Measurements from ENCODE around the gene USP25.

Gene USP25

DNA sequence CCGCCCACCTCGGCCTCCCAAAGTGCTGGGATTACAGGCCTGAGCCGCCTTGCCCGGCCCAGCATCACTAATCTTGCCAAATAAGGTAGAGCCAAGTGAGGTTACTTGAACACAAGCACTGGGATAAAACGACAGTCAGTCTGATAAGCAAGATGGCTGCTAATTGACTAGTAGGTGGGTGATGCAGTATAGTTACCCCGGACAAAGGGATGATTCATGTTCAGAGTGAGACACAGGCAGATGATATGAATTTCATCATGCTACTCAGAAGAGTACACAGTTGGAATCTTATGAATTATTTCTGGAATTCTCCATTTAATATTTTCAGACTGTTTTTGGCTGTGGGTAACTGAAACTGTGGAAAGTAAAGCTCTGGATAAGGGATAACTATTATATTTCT lies 178.4 kb downstream of the USP25 start:
- TF ChIP-seq, protein P1, sequence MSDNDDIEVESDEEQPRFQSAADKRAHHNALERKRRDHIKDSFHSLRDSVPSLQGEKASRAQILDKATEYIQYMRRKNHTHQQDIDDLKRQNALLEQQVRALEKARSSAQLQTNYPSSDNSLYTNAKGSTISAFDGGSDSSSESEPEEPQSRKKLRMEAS (IDR thresholded peaks at IDR 0.05): no peak
- TF ChIP-seq, protein P2, sequence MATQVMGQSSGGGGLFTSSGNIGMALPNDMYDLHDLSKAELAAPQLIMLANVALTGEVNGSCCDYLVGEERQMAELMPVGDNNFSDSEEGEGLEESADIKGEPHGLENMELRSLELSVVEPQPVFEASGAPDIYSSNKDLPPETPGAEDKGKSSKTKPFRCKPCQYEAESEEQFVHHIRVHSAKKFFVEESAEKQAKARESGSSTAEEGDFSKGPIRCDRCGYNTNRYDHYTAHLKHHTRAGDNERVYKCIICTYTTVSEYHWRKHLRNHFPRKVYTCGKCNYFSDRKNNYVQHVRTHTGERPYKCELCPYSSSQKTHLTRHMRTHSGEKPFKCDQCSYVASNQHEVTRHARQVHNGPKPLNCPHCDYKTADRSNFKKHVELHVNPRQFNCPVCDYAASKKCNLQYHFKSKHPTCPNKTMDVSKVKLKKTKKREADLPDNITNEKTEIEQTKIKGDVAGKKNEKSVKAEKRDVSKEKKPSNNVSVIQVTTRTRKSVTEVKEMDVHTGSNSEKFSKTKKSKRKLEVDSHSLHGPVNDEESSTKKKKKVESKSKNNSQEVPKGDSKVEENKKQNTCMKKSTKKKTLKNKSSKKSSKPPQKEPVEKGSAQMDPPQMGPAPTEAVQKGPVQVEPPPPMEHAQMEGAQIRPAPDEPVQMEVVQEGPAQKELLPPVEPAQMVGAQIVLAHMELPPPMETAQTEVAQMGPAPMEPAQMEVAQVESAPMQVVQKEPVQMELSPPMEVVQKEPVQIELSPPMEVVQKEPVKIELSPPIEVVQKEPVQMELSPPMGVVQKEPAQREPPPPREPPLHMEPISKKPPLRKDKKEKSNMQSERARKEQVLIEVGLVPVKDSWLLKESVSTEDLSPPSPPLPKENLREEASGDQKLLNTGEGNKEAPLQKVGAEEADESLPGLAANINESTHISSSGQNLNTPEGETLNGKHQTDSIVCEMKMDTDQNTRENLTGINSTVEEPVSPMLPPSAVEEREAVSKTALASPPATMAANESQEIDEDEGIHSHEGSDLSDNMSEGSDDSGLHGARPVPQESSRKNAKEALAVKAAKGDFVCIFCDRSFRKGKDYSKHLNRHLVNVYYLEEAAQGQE (IDR thresholded peaks at IDR 0.05; ENCODE audit: low read depth): no peak
- no peak for TF ChIP-seq RAD21 (IDR thresholded peaks at IDR 0.05; ENCODE audit: low read depth)
- no peak for TF ChIP-seq CEBPB (IDR thresholded peaks at IDR 0.05)
- TF ChIP-seq NFIC (IDR thresholded peaks at IDR 0.05): no peak
- no peak for TF ChIP-seq USF1 (IDR thresholded peaks at IDR 0.05)
- no peak for TF ChIP-seq YY1 (IDR thresholded peaks at IDR 0.05; ENCODE audit: low read depth)
- TF ChIP-seq FOXM1 (IDR thresholded peaks at IDR 0.05; ENCODE audit: borderline replicate concordance, low read depth): no peak
- TF ChIP-seq TAF1 (IDR thresholded peaks at IDR 0.05; ENCODE audit: low read depth): no peak
- no peak for TF ChIP-seq TEAD4 (IDR thresholded peaks at IDR 0.05)
- no peak for TF ChIP-seq EGR1 (IDR thresholded peaks at IDR 0.05)
- TF ChIP-seq TCF12 (IDR thresholded peaks at IDR 0.05; ENCODE audit: low read depth): no peak
- TF ChIP-seq ZBTB7A (IDR thresholded peaks at IDR 0.05; ENCODE audit: low read depth): no peak
- TF ChIP-seq CREB1 (IDR thresholded peaks at IDR 0.05; ENCODE audit: low read depth): no peak
- TF ChIP-seq EP300 (IDR thresholded peaks at IDR 0.05; ENCODE audit: borderline replicate concordance): no peak

DNA sequence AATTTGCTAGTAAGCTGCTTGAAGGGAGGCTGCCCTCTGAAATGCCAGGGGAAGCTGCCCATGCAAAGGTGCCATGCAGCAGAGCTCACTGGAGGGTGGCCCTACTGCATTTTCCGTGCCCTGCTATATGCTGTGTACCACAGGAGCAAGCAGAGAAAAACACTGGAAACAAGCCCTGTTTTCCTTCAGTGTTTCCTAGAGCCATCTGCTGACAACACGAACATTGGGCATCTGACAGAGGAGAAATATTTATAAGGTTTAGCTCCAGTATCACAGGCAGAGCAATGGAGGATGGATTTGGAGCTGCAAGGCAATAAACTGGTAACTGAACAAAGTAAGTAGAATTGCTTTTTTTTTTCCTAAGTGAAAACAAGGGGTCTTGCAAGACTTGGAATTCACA lies 198.4 kb downstream of the USP25 start:
- TF ChIP-seq, protein P2 (IDR thresholded peaks at IDR 0.05; ENCODE audit: low read depth): no peak
- TF ChIP-seq RAD21 (IDR thresholded peaks at IDR 0.05; ENCODE audit: low read depth) (no peak), NFIC (IDR thresholded peaks at IDR 0.05) (no peak), CREB1 (IDR thresholded peaks at IDR 0.05; ENCODE audit: low read depth) (no peak), TCF12 (IDR thresholded peaks at IDR 0.05; ENCODE audit: low read depth) (no peak), EGR1 (IDR thresholded peaks at IDR 0.05) (no peak), FOXM1 (IDR thresholded peaks at IDR 0.05; ENCODE audit: borderline replicate concordance, low read depth) (no peak), YY1 (IDR thresholded peaks at IDR 0.05; ENCODE audit: low read depth) (no peak), TEAD4 (IDR thresholded peaks at IDR 0.05) (no peak), USF1 (IDR thresholded peaks at IDR 0.05) (no peak), ZBTB7A (IDR thresholded peaks at IDR 0.05; ENCODE audit: low read depth) (no peak), CEBPB (IDR thresholded peaks at IDR 0.05) (no peak), EP300 (IDR thresholded peaks at IDR 0.05; ENCODE audit: borderline replicate concordance) (no peak), TAF1 (IDR thresholded peaks at IDR 0.05; ENCODE audit: low read depth) (no peak)
- TF ChIP-seq, protein P1 (IDR thresholded peaks at IDR 0.05): no peak

DNA sequence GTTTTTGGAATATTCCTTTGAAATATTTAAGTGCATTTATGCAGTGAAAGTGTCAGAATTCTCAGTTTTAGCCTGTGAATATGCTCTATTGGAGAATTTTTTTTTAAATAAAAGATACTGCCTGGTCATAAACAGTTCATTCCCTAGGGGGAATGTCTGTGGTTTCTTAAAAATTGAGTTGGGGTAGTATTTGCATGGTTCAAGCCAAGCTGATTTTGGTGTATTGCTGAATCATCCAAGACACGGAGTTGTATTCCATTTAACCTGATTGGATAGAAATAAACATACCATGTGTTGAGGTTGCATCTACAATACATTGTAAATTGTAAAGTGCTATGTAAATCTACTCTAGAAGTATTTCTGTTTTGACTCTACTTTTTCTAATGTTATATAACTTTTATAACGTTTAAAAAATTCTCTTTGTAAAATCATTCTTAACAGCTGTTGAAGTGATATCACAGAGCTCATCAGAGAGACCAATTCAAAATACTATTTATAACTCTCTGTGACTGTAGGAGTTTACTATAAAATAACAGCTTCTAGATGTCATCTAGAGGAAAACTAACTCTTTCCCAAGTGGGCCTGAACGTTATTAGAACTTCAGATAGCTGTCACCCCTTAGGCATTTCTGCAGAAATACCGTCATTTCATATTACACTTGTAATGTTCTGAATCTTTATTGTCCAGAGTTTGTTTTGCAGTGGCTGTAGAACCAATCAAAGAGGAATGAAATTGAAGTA lies 199.1 kb downstream of the USP25 start:
- no peak for TF ChIP-seq FOXM1 (IDR thresholded peaks at IDR 0.05; ENCODE audit: borderline replicate concordance, low read depth)
- no peak for TF ChIP-seq CREB1 (IDR thresholded peaks at IDR 0.05; ENCODE audit: low read depth)
- TF ChIP-seq EP300 (IDR thresholded peaks at IDR 0.05; ENCODE audit: borderline replicate concordance): no peak
- TF ChIP-seq NFIC (IDR thresholded peaks at IDR 0.05): no peak
- TF ChIP-seq, protein P1 (IDR thresholded peaks at IDR 0.05): no peak

GRCh38 chr21:15929536-15929935 lies 199.8 kb downstream of the USP25 start:
- TF ChIP-seq CEBPB (IDR thresholded peaks at IDR 0.05) (no peak), EGR1 (IDR thresholded peaks at IDR 0.05) (no peak), TEAD4 (IDR thresholded peaks at IDR 0.05) (no peak), TAF1 (IDR thresholded peaks at IDR 0.05; ENCODE audit: low read depth) (no peak), FOXM1 (IDR thresholded peaks at IDR 0.05; ENCODE audit: borderline replicate concordance, low read depth) (no peak), CREB1 (IDR thresholded peaks at IDR 0.05; ENCODE audit: low read depth) (no peak), NFIC (IDR thresholded peaks at IDR 0.05) (no peak), YY1 (IDR thresholded peaks at IDR 0.05; ENCODE audit: low read depth) (no peak), EP300 (IDR thresholded peaks at IDR 0.05; ENCODE audit: borderline replicate concordance) (no peak), TCF12 (IDR thresholded peaks at IDR 0.05; ENCODE audit: low read depth) (no peak)
- TF ChIP-seq, protein P1 (IDR thresholded peaks at IDR 0.05): no peak
- TF ChIP-seq, protein P2 (IDR thresholded peaks at IDR 0.05; ENCODE audit: low read depth): no peak

Data from Ishikawa (cell line).